Uterus (tissue), 4 donors: ENCODE data around the gene BOD1L1. TPM values are rescaled to one million over a fixed set of nuclear protein-coding genes. Genes with fewer than 3 reads are reported as not detected.

ENCODE experiments used
- DNase-seq, 2 donors: peaks; one replicate each; pipeline ENCODE4 v3.0.0-alpha.2; 2019 to 2020
- H3K27ac ChIP-seq, 2 donors: fragments of 200-600 bp; sonication (generic); 1 replicate in 1 of 2; 2 replicates in 1 of 2; pipeline ENCODE4 v1.5.1; 2016 to 2018
- H3K27me3 ChIP-seq, 2 donors: fragments of 200-600 bp; sonication (generic); one replicate each; pipeline ENCODE4 v1.5.1; 2018 to 2019; ENCODE audit warnings: control low read depth in 1 of 2
- H3K36me3 ChIP-seq, 2 donors: fragments of 200-600 bp; sonication (generic); one replicate each; pipeline ENCODE4 v1.5.1; 2019; ENCODE audit warnings: control low read depth in 1 of 2
- H3K4me1 ChIP-seq, 2 donors: fragments of 200-600 bp; sonication (generic); one replicate each; pipeline ENCODE4 v1.5.1; 2018 to 2019; ENCODE audit warnings: control low read depth in 1 of 2
- H3K4me3 ChIP-seq, 2 donors: fragments of 200-600 bp; sonication (generic); 1 replicate in 1 of 2; 2 replicates in 1 of 2; pipeline ENCODE4 v1.5.1; 2018 to 2019; ENCODE audit warnings: mild to moderate bottlenecking in 1 of 2
- H3K9me3 ChIP-seq, 2 donors: fragments of 200-600 bp; sonication (generic); one replicate each; pipeline ENCODE4 v1.5.1; 2019; ENCODE audit warnings: control low read depth in 1 of 2
- POLR2A ChIP-seq, 2 donors: fragments of 450-650 bp; IDR thresholded peaks; one replicate each; pipeline ENCODE4 v1.6.1; 2016; ENCODE audit warnings: antibody characterized with exemption in 2 of 2, mild to moderate bottlenecking in 1 of 2, moderate library complexity in 1 of 2
- intact Hi-C: fragments of 100-400 bp; cut with DNase I; formaldehyde crosslinking; loops from one replicate; pipeline ENCODE4 v1.15.1; 2023; ENCODE audit warnings: low total_unique reads
- total RNA-seq, 4 donors: library from RNA; depleted of rRNA in 3 of 4; stranded (reverse); fragments of >200 nt in 3 of 4; gene quantifications; one replicate each; pipeline versions ENCODE4 v1.1.0 to v1.2.4, GENCODE V29; 2014 to 2023
- TF ChIP-seq, protein P1 (sequence below), 4 experiments: fragments of 200-600 bp in 2 of 4; fragments of 450-650 bp in 2 of 4; sonication (generic) in 2 of 4; IDR thresholded peaks; one replicate each; pipeline ENCODE4 v1.5.1; 2016 to 2019; ENCODE audit warnings: antibody characterized with exemption in 4 of 4, mild to moderate bottlenecking in 2 of 4, moderate library complexity in 1 of 4
- donor health status: DM: yes; HTN: yes; CAD: no.

The BOD1L1 gene
- total RNA-seq, 4 donors from 2014 or later = 17.9 to 64.8 (median 50.5) TPM

DNA sequence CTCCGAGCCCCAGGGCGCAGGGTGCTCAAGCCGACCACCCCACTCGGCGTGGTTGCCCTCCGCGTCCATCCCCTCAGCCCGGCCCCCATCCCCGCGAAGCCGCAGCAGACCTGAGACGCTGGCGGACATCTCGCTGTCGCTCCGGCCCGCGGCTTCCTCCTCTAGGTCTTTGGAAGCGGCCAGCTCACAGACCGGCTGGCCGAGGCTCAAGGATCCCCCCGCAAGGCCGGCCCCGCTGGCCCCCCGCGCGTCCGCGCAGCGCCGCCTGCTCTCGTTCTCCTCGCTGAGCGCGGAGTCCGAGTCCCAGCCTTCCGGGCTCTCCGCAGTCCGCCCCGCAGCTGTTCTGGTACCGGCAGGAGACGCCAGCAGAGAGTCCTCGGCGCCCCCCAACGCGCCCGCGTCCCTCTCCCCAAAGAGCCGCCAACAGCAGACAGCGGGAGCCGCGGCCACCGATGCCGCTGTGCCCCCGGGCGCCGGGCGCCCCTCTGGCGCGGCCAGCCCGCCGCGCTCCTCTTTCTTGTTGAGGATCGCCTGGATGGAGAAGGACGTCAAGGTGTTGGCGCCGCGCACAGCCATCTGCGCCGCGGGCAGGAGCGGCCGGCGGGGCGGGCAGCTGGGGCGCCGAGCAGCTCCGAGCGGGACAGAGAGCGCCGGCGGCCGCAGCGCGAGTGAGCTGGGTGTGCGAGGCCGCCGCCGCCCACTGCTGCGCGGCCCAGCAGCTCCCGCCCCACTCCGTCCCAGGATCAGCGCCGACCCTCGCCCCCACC lies 83.5 kb downstream of the BOD1L1 start, which contains the start of gene NKX3-2:
TSS of gene NKX3-2 (minus strand) at position 670 of the 767 bp plus-strand sequence. CDS start at position 576, 94 bp downstream.
- no peaks in the 10 kb centered on the region for H3K36me3 ChIP-seq
- intact Hi-C loops = no loop called here
- H3K4me1 ChIP-seq = peaks cover 0 to 11% of the 10 kb centered on the region in 2 donors
- H3K4me3 ChIP-seq = peak within 1 kb of the TSS; percentile 32 to 47
- H3K27me3 ChIP-seq = peaks cover 37 to 68% of the 10 kb centered on the region in 2 donors
- peak within 1 kb of the TSS; percentile 25 to 64 for H3K27ac ChIP-seq
- H3K9me3 ChIP-seq = no peaks in the 10 kb centered on the region
- DNase-seq = no peak
- no peak for TF ChIP-seq POLR2A (IDR thresholded peaks at IDR 0.05)
- TF ChIP-seq, protein P1, sequence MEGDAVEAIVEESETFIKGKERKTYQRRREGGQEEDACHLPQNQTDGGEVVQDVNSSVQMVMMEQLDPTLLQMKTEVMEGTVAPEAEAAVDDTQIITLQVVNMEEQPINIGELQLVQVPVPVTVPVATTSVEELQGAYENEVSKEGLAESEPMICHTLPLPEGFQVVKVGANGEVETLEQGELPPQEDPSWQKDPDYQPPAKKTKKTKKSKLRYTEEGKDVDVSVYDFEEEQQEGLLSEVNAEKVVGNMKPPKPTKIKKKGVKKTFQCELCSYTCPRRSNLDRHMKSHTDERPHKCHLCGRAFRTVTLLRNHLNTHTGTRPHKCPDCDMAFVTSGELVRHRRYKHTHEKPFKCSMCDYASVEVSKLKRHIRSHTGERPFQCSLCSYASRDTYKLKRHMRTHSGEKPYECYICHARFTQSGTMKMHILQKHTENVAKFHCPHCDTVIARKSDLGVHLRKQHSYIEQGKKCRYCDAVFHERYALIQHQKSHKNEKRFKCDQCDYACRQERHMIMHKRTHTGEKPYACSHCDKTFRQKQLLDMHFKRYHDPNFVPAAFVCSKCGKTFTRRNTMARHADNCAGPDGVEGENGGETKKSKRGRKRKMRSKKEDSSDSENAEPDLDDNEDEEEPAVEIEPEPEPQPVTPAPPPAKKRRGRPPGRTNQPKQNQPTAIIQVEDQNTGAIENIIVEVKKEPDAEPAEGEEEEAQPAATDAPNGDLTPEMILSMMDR (IDR thresholded peaks at IDR 0.05) = no peak

DNA sequence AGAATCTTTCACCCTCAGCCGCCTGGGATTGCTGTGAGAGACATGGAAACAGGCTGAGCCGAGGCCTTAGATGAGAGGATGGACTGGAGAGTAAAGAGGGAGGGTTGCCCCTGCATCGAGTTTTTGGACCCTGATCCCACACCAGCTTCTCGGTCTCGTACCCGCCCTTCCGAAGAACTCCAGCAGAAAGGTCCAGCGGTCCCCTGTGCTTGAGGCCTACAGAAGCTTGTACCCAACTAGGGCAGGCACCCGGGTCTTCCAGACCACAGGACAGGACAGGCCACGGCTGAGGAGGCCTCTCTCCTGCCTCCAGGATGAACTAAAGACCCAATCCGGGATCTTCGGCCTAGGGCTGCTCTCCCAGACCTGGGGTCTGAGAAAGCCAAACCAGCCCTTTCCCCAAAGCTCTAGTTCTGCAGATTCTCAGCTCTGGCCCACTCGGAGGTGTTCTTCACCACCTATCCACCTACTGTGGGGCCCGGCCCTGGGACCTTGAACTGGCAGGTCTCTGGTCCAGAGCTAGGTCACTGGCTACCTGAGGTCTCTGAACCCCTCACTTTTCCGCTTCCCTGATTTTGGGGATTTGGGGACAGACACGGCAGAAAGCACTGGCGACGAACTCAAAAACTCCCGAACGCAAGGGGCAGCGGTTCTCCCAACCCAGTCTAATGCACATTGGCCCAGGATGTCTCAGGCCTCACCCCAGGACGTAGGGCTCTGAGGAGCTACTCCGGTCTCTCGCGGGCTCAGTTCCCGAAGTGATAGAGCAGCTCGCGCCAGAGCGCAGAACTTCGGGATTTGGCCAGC lies 84.3 kb downstream of the BOD1L1 start:
- H3K9me3 ChIP-seq = no peaks in the 10 kb centered on the region
- H3K4me1 ChIP-seq = peaks cover 0 to 11% of the 10 kb centered on the region in 2 donors
- no peaks in the 10 kb centered on the region for H3K36me3 ChIP-seq
- peaks cover 38 to 67% of the 10 kb centered on the region in 2 donors for H3K27me3 ChIP-seq
- TF ChIP-seq, protein P1 (IDR thresholded peaks at IDR 0.05) = no peak
- no peak for TF ChIP-seq POLR2A (IDR thresholded peaks at IDR 0.05)
- intact Hi-C loops = no loop called here
- H3K4me3 ChIP-seq = peak overlapping the region; percentile 18 to 47
- H3K27ac ChIP-seq = no peak overlapping the region
- no peak for DNase-seq

DNA sequence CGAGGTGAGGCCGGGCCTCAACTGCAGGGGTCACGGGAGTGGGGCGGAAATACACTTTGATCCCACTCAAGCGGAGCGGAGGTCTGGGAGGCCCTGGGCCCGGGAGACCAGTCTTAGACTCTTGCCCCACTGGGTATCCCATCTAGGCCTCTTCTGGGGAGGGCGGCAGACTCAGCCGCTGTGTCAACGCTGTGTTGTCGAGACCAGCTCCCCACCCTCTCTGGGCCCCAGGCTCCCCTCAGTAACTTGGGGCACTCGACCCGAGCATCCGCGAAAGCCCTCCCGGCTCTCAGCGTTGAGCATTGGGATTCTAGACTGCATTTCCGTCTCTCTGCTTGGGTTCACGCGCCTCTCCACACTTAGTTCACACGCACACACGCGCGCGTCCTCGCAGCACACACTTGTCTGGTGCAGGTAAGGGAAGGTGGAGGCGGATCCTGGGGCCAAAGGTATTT lies 84.9 kb downstream of the BOD1L1 start:
- Histone ChIP-seq H3K4me3 (no peak overlapping the region), H3K27me3 (peaks cover 40 to 68% of the 10 kb centered on the region in 2 donors), H3K4me1 (peaks cover 0 to 8% of the 10 kb centered on the region in 2 donors), H3K27ac (no peak overlapping the region), H3K9me3 (no peaks in the 10 kb centered on the region), H3K36me3 (no peaks in the 10 kb centered on the region)
- no peak for DNase-seq
- no peak for TF ChIP-seq POLR2A (IDR thresholded peaks at IDR 0.05)
- TF ChIP-seq, protein P1 (IDR thresholded peaks at IDR 0.05) = no peak
- intact Hi-C loops = no loop called here

DNA sequence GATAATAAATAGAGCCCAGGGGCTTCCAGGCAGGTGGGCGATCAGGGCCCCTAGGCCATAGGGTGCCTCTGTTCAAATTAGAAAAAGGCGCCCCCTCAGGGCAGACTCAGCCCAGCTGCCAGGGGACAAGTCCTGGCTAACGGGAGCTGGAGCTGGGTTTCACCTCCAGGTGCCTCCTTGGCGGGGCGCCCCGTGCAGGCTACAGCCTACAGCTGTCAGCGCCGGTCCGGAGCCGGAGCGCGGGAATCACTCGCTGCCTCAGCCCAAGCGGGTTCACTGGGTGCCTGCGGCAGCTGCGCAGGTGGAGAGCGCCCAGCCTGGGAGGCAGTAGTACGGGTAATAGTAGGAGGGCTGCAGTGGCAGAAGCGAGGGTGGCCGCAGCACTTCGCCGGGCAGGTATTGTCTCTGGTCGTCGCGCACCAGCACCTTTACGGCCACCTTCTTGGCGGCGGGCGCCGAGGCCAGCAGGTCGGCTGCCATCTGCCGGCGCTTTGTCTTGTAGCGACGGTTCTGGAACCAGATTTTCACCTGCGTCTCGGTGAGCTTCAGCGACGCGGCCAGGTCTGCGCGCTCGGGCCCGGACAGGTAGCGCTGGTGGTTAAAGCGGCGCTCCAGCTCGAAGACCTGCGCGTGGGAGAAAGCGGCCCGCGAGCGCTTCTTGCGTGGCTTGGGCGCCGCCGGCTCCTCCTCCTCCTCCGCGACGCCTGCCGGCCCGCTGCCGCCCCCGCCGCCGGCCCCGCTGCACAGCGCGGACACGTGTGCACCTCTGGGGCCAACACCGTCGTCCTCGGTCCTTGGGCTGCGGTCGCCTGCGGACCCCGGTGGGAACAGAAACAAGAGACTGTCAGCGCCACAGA lies 85.6 kb downstream of the BOD1L1 start:
- Histone ChIP-seq H3K9me3 (no peaks in the 10 kb centered on the region), H3K36me3 (no peaks in the 10 kb centered on the region), H3K4me1 (peaks cover 0 to 2% of the 10 kb centered on the region in 2 donors), H3K27ac (no peak overlapping the region), H3K27me3 (peaks cover 37 to 73% of the 10 kb centered on the region in 2 donors), H3K4me3 (no peak overlapping the region)
- TF ChIP-seq, protein P1 (IDR thresholded peaks at IDR 0.05) = peak in 1 of 4 experiments; percentile 22
- no peak for TF ChIP-seq POLR2A (IDR thresholded peaks at IDR 0.05)
- no peak for DNase-seq
- intact Hi-C loops = no loop called here
